K562 treated with DMSO at 1 percent for 4 hours (cell line): ENCODE measurements around the gene HPS3. TPM values are rescaled to one million over a fixed set of nuclear protein-coding genes. Genes with fewer than 3 reads are reported as not detected.

ENCODE experiments used
- total RNA-seq: library from RNA; unstranded; fragments of 300-600 nt; gene quantifications from 2 replicates; pipeline ENCODE4 v1.2.3, GENCODE V29; 2022; ENCODE audit not compliant: insufficient read depth

HPS3 gene, protein sequence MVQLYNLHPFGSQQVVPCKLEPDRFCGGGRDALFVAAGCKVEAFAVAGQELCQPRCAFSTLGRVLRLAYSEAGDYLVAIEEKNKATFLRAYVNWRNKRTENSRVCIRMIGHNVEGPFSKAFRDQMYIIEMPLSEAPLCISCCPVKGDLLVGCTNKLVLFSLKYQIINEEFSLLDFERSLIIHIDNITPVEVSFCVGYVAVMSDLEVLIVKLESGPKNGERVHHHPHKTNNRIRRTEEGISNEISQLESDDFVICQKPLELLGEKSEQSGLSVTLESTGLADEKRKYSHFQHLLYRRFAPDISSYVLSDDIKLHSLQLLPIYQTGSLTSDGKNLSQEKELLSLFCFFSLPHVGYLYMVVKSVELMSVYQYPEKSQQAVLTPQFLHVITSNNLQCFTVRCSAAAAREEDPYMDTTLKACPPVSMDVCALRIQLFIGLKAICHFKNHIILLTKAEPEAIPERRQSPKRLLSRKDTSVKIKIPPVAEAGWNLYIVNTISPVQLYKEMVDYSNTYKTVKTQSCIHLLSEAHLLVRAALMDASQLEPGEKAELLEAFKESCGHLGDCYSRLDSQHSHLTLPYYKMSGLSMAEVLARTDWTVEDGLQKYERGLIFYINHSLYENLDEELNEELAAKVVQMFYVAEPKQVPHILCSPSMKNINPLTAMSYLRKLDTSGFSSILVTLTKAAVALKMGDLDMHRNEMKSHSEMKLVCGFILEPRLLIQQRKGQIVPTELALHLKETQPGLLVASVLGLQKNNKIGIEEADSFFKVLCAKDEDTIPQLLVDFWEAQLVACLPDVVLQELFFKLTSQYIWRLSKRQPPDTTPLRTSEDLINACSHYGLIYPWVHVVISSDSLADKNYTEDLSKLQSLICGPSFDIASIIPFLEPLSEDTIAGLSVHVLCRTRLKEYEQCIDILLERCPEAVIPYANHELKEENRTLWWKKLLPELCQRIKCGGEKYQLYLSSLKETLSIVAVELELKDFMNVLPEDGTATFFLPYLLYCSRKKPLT
- total RNA-seq, result 6.1 and 11.3 TPM in 2 replicates

GRCh38 chr3:149129326-149130205 is at the start of gene HPS3:
TSS of gene HPS3 (plus strand) at chr3:149129638. CDS start at chr3:149129724, 86 bp downstream.

GRCh38 chr3:149086232-149086988 is 43.0 kb upstream of the HPS3 start, which contains the start of gene HLTF:
TSS of gene HLTF (minus strand) at chr3:149086533. CDS start at chr3:149086336, 197 bp downstream.

GRCh38 chr3:149221783-149222517 is 92.5 kb downstream of the HPS3 start, which contains the start of gene CP:
TSS of gene CP (minus strand) at chr3:149221829. CDS start at chr3:149221792, 37 bp downstream.

Other genes starting within 250 kb of the HPS3 start
- 10.1 and 10.3 TPM in 2 replicates for gene GYG1, start 138.1 kb upstream of the HPS3 start, total RNA-seq
- gene HLTF, start 43.1 kb upstream of the HPS3 start, total RNA-seq, result 32.4 and 44.0 TPM in 2 replicates
- gene CP, start 92.2 kb downstream of the HPS3 start, total RNA-seq, result not detected in 2 replicates
- not detected in 2 replicates for gene TM4SF18, start 204.0 kb downstream of the HPS3 start, total RNA-seq
- not detected in 2 replicates for gene TM4SF1, start 248.0 kb downstream of the HPS3 start, total RNA-seq